ENCODE results near the gene ZFAND6.

- TF ChIP-seq CREB1 (IDR thresholded peaks at IDR 0.05; ENCODE audit: low read depth) (no peak), EP300 (IDR thresholded peaks at IDR 0.05; ENCODE audit: borderline replicate concordance) (no peak), TCF12 (IDR thresholded peaks at IDR 0.05; ENCODE audit: low read depth) (no peak), CEBPB (IDR thresholded peaks at IDR 0.05) (no peak), YY1 (IDR thresholded peaks at IDR 0.05; ENCODE audit: low read depth) (no peak), EGR1 (IDR thresholded peaks at IDR 0.05) (no peak)
These were observed 121.0 kb downstream of the ZFAND6 start for GRCh38 chr15:80180468-80180867.
